ENCODE measurements around the gene PI16. TPM values are rescaled to one million over a fixed set of nuclear protein-coding genes. Genes with fewer than 3 reads are reported as not detected.

Gene PI16
- polyA plus RNA-seq, 1 donor (not counting 4 experiments of a cell fraction or from before 2014, with no cell fraction given), result not detected

DNA sequence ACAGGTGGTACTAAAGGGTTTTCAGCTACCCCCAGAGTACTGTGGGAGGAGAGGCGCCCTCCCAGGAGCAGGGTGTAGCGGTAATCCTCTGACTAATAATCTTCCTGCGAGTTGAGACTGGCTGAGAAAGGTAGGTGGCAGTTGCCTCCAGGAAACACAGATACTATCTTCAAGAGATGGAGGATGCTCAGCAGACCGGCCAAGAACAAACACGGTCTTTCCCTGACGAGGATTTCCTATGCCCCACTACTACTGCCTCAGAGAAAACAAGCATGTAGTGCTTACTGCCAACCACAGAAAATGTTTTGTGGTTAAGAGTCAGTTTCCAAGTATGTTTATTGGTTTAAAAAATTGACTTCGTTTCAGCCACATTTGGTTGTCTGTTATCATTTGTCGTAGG, 42.0 kb upstream of the PI16 start:
- Histone ChIP-seq H3K4me3 (ENCODE audit: control insufficient read depth in 2 of 3, extremely low read depth in 1 of 3, insufficient read depth in 2 of 3, low read depth in 1 of 3, low read length in 3 of 3) (no peak overlapping the region), H3K79me2 (ENCODE audit: control insufficient read depth, insufficient read depth, low read length) (no peaks in the 10 kb centered on the region), H3K4me2 (ENCODE audit: control insufficient read depth, extremely low read depth, insufficient read depth, low read depth, low read length) (peak overlapping the region; percentile 64), H3K27me3 (ENCODE audit: control insufficient read depth, extremely low read depth, insufficient read depth, low read length) (no peaks in the 10 kb centered on the region), H3K27ac (ENCODE audit: control insufficient read depth, insufficient read depth, low read length) (no peak overlapping the region), H3K36me3 (ENCODE audit: control insufficient read depth in 2 of 2, extremely low read depth in 1 of 2, insufficient read depth in 2 of 2, low read length in 2 of 2) (peaks cover 6 to 8% of the 10 kb centered on the region in 2 experiments), H2AFZ (ENCODE audit: control insufficient read depth, low read length) (no peak overlapping the region), H3K9ac (ENCODE audit: control insufficient read depth, extremely low read depth, insufficient read depth, low read length) (no peak overlapping the region), H4K20me1 (ENCODE audit: control insufficient read depth, extremely low read depth, insufficient read depth, low read length) (peaks cover 19% of the 10 kb centered on the region), H3K9me3 (ENCODE audit: control insufficient read depth, low read depth, low read length) (no peaks in the 10 kb centered on the region), H3K4me1 (ENCODE audit: control insufficient read depth, extremely low read depth, insufficient read depth, low read length) (peaks cover 30% of the 10 kb centered on the region), H3K9me1 (ENCODE audit: control insufficient read depth, extremely low read depth, insufficient read depth, low read length) (peaks cover 4% of the 10 kb centered on the region)
- DNase-seq (ENCODE audit: low read depth, low spot score) (peak; percentile 93), FAIRE-seq (peak; percentile 94)
- dilution Hi-C loops (cut with MboI; ENCODE audit: extremely low pct_ligation_motif_present, low sequenced_read_pairs), result no loop called here
- TF ChIP-seq, protein P1, sequence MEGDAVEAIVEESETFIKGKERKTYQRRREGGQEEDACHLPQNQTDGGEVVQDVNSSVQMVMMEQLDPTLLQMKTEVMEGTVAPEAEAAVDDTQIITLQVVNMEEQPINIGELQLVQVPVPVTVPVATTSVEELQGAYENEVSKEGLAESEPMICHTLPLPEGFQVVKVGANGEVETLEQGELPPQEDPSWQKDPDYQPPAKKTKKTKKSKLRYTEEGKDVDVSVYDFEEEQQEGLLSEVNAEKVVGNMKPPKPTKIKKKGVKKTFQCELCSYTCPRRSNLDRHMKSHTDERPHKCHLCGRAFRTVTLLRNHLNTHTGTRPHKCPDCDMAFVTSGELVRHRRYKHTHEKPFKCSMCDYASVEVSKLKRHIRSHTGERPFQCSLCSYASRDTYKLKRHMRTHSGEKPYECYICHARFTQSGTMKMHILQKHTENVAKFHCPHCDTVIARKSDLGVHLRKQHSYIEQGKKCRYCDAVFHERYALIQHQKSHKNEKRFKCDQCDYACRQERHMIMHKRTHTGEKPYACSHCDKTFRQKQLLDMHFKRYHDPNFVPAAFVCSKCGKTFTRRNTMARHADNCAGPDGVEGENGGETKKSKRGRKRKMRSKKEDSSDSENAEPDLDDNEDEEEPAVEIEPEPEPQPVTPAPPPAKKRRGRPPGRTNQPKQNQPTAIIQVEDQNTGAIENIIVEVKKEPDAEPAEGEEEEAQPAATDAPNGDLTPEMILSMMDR (optimal IDR thresholded peaks at IDR 0.05 in 1 of 3, IDR thresholded peaks at IDR 0.05 in 1 of 3, conservative IDR thresholded peaks at IDR 0.05 in 1 of 3; ENCODE audit: extremely low read depth in 1 of 3, insufficient read depth in 2 of 3, low read length in 3 of 3), result peak in 1 of 3 experiments; percentile 44
- no peak for TF ChIP-seq EZH2 (IDR thresholded peaks at IDR 0.05; ENCODE audit: low read length)

DNA sequence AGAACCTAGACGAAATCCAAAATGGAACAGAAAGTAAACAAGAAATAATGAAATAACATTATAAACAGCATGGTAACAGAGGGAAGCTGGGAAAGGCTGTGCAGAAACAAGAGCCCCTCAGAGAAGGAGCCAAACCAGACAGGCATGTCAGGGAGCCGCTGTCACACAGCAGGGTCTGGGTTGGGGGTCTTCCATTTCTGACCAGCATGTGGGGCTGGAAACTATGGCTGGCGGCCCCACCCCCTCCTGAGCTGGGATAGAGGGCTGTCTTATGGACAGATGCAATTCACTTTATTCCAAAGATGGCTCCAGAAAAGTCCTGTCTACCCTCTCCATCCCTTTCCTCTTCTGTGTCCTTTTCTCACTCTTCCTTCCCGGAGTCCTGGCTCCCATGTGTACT, 41.5 kb upstream of the PI16 start:
- TF ChIP-seq, protein P1 (optimal IDR thresholded peaks at IDR 0.05 in 1 of 3, IDR thresholded peaks at IDR 0.05 in 1 of 3, conservative IDR thresholded peaks at IDR 0.05 in 1 of 3; ENCODE audit: extremely low read depth in 1 of 3, insufficient read depth in 2 of 3, low read length in 3 of 3), result no peak
- no peak for TF ChIP-seq EZH2 (IDR thresholded peaks at IDR 0.05; ENCODE audit: low read length)
- H3K9ac ChIP-seq (ENCODE audit: control insufficient read depth, extremely low read depth, insufficient read depth, low read length), result no peak overlapping the region
- H3K4me1 ChIP-seq (ENCODE audit: control insufficient read depth, extremely low read depth, insufficient read depth, low read length), result peaks cover 30% of the 10 kb centered on the region
- dilution Hi-C loops (cut with MboI; ENCODE audit: extremely low pct_ligation_motif_present, low sequenced_read_pairs), result no loop called here
- DNase-seq (ENCODE audit: low read depth, low spot score) (no peak), FAIRE-seq (no peak)
- peak overlapping the region; percentile 17 for H3K27ac ChIP-seq (ENCODE audit: control insufficient read depth, insufficient read depth, low read length)
- H3K4me3 ChIP-seq (ENCODE audit: control insufficient read depth in 2 of 3, extremely low read depth in 1 of 3, insufficient read depth in 2 of 3, low read depth in 1 of 3, low read length in 3 of 3), result no peak overlapping the region
- H4K20me1 ChIP-seq (ENCODE audit: control insufficient read depth, extremely low read depth, insufficient read depth, low read length), result peaks cover 19% of the 10 kb centered on the region
- no peak overlapping the region for H2AFZ ChIP-seq (ENCODE audit: control insufficient read depth, low read length)
- H3K4me2 ChIP-seq (ENCODE audit: control insufficient read depth, extremely low read depth, insufficient read depth, low read depth, low read length), result peak overlapping the region; percentile 64
- H3K9me1 ChIP-seq (ENCODE audit: control insufficient read depth, extremely low read depth, insufficient read depth, low read length), result peaks cover 4% of the 10 kb centered on the region
- peaks cover 6 to 7% of the 10 kb centered on the region in 2 experiments for H3K36me3 ChIP-seq (ENCODE audit: control insufficient read depth in 2 of 2, extremely low read depth in 1 of 2, insufficient read depth in 2 of 2, low read length in 2 of 2)
- no peaks in the 10 kb centered on the region for H3K27me3 ChIP-seq (ENCODE audit: control insufficient read depth, extremely low read depth, insufficient read depth, low read length)
- H3K9me3 ChIP-seq (ENCODE audit: control insufficient read depth, low read depth, low read length), result no peaks in the 10 kb centered on the region
- no peaks in the 10 kb centered on the region for H3K79me2 ChIP-seq (ENCODE audit: control insufficient read depth, insufficient read depth, low read length)

Data from keratinocyte (primary cell).